ENCODE measurements around the gene TESMIN. TPM values are rescaled to one million over a fixed set of nuclear protein-coding genes. Genes with fewer than 3 reads are reported as not detected.

The TESMIN gene
- total RNA-seq, 1 donor from 2014 or later: 3.8 TPM

DNA sequence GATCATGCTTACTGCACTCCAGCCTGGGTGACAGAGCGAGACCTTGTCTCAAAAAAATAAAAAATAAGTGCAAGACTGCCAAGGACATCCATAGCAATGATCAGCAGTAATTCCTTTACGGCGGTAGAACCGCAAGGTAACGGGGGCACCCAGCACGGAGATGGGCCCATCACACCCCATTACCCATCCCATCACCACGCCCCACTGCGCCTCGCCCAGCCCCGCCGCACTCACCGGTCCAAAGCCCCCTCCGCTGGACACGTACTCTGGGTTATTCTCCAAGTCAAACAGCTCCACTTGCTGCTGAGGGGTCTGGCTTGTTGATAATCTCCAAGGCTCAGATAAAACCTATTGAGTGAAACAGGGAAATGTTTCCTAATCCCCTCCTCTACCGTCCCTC, 8.7 kb upstream of the TESMIN start:
- no peak overlapping the region for H3K4me3 ChIP-seq (ENCODE audit: low read depth, low read length)
- DNase-seq (ENCODE audit: low read depth): no peak
- H3K27me3 ChIP-seq (ENCODE audit: control insufficient read depth, insufficient read depth, low read length): no peaks in the 10 kb centered on the region
- TF ChIP-seq, protein P1, sequence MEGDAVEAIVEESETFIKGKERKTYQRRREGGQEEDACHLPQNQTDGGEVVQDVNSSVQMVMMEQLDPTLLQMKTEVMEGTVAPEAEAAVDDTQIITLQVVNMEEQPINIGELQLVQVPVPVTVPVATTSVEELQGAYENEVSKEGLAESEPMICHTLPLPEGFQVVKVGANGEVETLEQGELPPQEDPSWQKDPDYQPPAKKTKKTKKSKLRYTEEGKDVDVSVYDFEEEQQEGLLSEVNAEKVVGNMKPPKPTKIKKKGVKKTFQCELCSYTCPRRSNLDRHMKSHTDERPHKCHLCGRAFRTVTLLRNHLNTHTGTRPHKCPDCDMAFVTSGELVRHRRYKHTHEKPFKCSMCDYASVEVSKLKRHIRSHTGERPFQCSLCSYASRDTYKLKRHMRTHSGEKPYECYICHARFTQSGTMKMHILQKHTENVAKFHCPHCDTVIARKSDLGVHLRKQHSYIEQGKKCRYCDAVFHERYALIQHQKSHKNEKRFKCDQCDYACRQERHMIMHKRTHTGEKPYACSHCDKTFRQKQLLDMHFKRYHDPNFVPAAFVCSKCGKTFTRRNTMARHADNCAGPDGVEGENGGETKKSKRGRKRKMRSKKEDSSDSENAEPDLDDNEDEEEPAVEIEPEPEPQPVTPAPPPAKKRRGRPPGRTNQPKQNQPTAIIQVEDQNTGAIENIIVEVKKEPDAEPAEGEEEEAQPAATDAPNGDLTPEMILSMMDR (IDR thresholded peaks at IDR 0.05; ENCODE audit: insufficient read depth, low read length, poor library complexity, severe bottlenecking): no peak
- no peaks in the 10 kb centered on the region for H3K36me3 ChIP-seq (ENCODE audit: control insufficient read depth, insufficient read depth, low read length)

DNA sequence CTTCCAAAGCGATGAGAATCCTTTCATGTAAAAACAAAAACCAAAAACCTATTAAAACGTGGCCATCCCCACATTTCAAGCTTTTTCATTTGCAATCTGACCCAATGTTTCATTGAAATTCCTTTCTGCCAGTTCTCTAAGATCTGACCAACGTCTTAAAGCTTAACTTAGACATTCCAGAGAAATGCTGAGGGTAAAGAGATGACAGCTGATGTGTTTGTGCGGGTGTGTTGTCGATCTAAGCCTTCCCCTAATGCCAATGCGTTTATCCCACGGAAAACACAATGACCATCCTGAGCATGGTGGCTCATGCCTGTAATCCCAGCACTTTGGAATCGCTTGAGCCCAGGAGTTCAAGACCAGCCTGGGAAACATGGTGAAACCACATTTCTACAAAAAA, 6.4 kb upstream of the TESMIN start:
- Histone ChIP-seq H3K36me3 (ENCODE audit: control insufficient read depth, insufficient read depth, low read length) (no peaks in the 10 kb centered on the region), H3K4me3 (ENCODE audit: low read depth, low read length) (no peak overlapping the region), H3K27me3 (ENCODE audit: control insufficient read depth, insufficient read depth, low read length) (no peaks in the 10 kb centered on the region)
- no peak for DNase-seq (ENCODE audit: low read depth)
- TF ChIP-seq, protein P1 (IDR thresholded peaks at IDR 0.05; ENCODE audit: insufficient read depth, low read length, poor library complexity, severe bottlenecking): no peak

DNA sequence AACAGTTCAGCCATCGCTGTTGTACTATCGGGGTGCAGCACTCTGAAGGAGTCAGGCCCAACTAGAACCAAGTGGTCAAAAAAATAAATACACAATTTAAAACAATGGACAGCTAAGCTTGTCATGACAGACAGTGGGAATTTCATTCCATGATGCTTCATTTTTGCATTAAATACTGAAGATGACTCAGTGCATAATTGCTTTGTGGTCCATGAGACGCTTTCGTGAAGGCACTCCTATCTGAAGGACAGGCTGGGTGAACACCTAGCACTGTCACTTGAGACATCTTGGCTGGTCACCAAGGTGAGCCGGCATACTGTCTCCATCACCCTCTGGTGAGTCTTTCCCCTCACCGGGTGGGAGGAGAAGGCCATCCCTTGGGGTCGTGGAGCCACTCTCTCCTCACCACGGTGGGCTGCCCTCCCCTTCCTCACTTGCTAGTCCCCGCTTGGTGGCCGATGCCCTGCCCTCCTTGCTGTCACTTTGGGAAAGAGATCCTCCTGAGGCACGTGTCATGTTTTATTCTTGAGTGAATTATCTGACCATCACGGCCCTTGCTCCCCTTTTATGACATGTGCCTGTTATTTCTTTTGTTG, 4.9 kb upstream of the TESMIN start:
- Histone ChIP-seq H3K4me3 (ENCODE audit: low read depth, low read length) (no peak overlapping the region), H3K36me3 (ENCODE audit: control insufficient read depth, insufficient read depth, low read length) (no peaks in the 10 kb centered on the region), H3K27me3 (ENCODE audit: control insufficient read depth, insufficient read depth, low read length) (no peaks in the 10 kb centered on the region)
- no peak for DNase-seq (ENCODE audit: low read depth)
- TF ChIP-seq, protein P1 (IDR thresholded peaks at IDR 0.05; ENCODE audit: insufficient read depth, low read length, poor library complexity, severe bottlenecking): no peak

DNA sequence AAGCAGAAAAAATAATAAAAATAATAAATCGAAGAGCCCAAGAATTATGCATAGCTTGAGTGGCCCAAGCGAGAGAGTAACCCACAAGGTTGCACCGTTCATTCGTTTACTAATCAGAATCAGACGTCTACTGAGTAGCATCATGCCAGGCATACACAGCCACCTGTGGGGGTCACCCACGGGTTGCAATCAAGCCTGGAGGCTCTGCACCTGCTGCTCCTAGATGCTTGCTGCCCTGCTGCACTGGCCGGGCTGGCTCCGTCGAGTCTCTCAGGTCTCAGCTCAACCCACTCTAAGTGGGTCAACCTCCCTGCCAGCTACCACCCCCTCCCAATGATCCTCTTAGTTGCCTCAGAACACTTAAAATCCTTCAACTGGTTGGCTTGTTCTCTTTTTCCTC, 2.0 kb upstream of the TESMIN start:
- TF ChIP-seq, protein P1 (IDR thresholded peaks at IDR 0.05; ENCODE audit: insufficient read depth, low read length, poor library complexity, severe bottlenecking): no peak
- no peak for DNase-seq (ENCODE audit: low read depth)
- Histone ChIP-seq H3K27me3 (ENCODE audit: control insufficient read depth, insufficient read depth, low read length) (no peaks in the 10 kb centered on the region), H3K36me3 (ENCODE audit: control insufficient read depth, insufficient read depth, low read length) (no peaks in the 10 kb centered on the region), H3K4me3 (ENCODE audit: low read depth, low read length) (no peak overlapping the region)

DNA sequence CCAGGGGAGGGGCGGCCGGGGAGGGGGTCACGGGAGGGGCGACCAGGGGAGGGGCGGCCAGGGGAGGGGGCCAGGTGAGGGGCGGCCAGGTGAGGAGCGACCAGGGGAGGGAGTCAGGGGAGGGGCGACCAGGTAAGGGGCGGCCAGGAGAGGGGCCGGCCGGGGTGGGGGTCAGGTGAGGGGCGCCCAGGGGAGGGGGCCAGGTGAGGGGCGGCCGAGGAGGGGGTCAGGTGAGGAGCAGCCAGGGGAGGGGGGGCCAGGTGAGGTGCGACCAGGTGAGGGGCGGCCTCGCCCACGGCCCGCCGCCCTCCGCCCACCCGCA, 355 bp downstream of the TESMIN start:
- no peak for DNase-seq (ENCODE audit: low read depth)
- Histone ChIP-seq H3K27me3 (ENCODE audit: control insufficient read depth, insufficient read depth, low read length) (no peaks in the 10 kb centered on the region), H3K36me3 (ENCODE audit: control insufficient read depth, insufficient read depth, low read length) (no peaks in the 10 kb centered on the region), H3K4me3 (ENCODE audit: low read depth, low read length) (peak overlapping the region; percentile 45)
- TF ChIP-seq, protein P1 (IDR thresholded peaks at IDR 0.05; ENCODE audit: insufficient read depth, low read length, poor library complexity, severe bottlenecking): no peak
